Erythroblast (primary cell): ENCODE measurements around the gene TSACC.

Experiments used
- GATA1 ChIP-seq: IDR thresholded peaks from 2 replicates; pipeline ENCODE4 v1.6.1; 2011; ENCODE audit warnings: low read depth, mild to moderate bottlenecking, control low read depth, low read length, moderate library complexity
- POLR2A ChIP-seq: IDR thresholded peaks from 2 replicates; pipeline ENCODE4 v1.6.1; 2011; ENCODE audit warnings: mild to moderate bottlenecking, low read length

DNA sequence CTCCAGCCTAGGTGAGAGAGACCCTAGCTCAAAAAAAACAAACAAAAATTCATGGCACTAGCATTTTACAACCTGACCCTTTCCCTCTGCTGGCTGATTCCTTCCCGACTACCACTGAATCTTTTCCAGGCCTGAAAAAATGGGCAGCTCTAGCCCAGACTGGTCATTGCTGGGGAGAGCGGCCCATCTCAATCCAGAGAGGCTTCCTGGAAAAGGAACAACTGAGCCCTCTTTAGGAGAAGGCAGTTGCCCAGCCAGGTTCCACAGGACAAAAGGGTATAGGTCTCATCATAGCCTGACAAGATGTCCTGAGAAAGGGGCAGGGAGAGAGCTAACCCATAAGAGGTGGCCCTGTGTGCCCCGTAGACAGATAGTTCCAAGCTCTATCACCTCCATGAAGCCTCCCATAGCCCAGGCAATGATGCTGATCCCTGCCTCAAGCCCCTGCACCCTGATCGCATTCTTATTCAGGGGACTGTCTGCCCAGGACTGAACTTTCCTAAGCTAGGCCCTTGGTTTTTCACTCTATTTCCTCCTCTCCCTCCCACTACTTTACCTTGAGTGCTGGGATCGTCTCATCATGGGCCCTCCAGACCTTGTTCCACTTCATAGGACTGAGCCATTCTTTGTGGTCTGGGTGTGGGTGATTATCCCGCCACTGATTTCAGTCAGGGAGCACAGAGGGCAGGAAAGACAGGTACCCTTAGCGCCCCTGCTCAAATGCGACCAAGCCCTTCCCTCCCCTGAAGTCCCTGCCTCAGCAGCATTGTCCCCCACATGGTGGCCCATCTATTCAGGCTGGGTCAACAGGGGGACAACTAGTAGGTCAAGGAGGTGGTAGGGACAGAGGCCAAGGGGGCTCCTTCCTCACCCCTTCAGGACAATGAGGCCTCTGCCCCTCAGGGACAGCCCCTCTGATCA lies 48.9 kb downstream of the TSACC start:
- TF ChIP-seq GATA1 = no peak
- no peak for TF ChIP-seq POLR2A
